Fibroblast of lung (primary cell): ENCODE data around the gene CCNE1. TPM values are rescaled to one million over a fixed set of nuclear protein-coding genes. Genes with fewer than 3 reads are reported as not detected.

Experiments used
- DNase-seq, 2 donors: peaks; one replicate each; pipeline versions ENCODE4 v3.0.0 to v3.0.0-alpha.2; 2010; ENCODE audit warnings: low read depth in 2 of 2
- H2AFZ ChIP-seq: 2 replicates; pipeline ENCODE4 v1.5.1; 2012; ENCODE audit warnings: low read length, control low read depth, inconsistent platforms
- H3K27ac ChIP-seq: 2 replicates; pipeline ENCODE4 v1.5.1; 2011; ENCODE audit warnings: low read length, control low read depth; ENCODE audit not compliant: insufficient read depth
- H3K27me3 ChIP-seq: 2 replicates; pipeline ENCODE4 v1.5.1; 2011; ENCODE audit warnings: mild to moderate bottlenecking, low read length; ENCODE audit not compliant: control insufficient read depth, insufficient read depth
- H3K36me3 ChIP-seq: 2 replicates; pipeline ENCODE4 v1.5.1; 2011; ENCODE audit warnings: low read length; ENCODE audit not compliant: control insufficient read depth, insufficient read depth
- H3K4me1 ChIP-seq: 2 replicates; pipeline ENCODE4 v1.5.1; 2011; ENCODE audit warnings: low read length; ENCODE audit not compliant: control insufficient read depth, insufficient read depth; ENCODE audit errors: extremely low read depth
- H3K4me2 ChIP-seq: 2 replicates; pipeline ENCODE4 v1.5.1; 2011; ENCODE audit warnings: low read length, control low read depth; ENCODE audit not compliant: insufficient read depth; ENCODE audit errors: extremely low read depth
- H3K4me3 ChIP-seq, 4 experiments: fragments of 200-600 bp in 1 of 4; sonication (generic) in 1 of 4; replicated peaks in 1 of 4; 2 replicates each; pipeline ENCODE4 v1.5.1; 2011 to 2016; ENCODE audit warnings: low read length in 4 of 4, low read depth in 3 of 4, mild to moderate bottlenecking in 3 of 4, control low read depth in 2 of 4, inconsistent platforms in 1 of 4, mixed read lengths in 1 of 4; ENCODE audit not compliant: insufficient read depth in 1 of 4; ENCODE audit errors: control extremely low read depth in 1 of 4
- H3K79me2 ChIP-seq: 2 replicates; pipeline ENCODE4 v1.5.1; 2012; ENCODE audit warnings: mild to moderate bottlenecking, low read length, inconsistent platforms; ENCODE audit not compliant: control insufficient read depth, insufficient read depth
- H3K9ac ChIP-seq: 2 replicates; pipeline ENCODE4 v1.5.1; 2011; ENCODE audit warnings: mild to moderate bottlenecking, low read length, control low read depth; ENCODE audit not compliant: insufficient read depth
- H3K9me3 ChIP-seq: 2 replicates; pipeline ENCODE4 v1.5.1; 2012; ENCODE audit warnings: low read depth, low read length; ENCODE audit not compliant: control insufficient read depth, insufficient read depth
- H4K20me1 ChIP-seq: 2 replicates; pipeline ENCODE4 v1.5.1; 2011; ENCODE audit warnings: low read length; ENCODE audit not compliant: control insufficient read depth, insufficient read depth; ENCODE audit errors: extremely low read depth
- EZH2 ChIP-seq: IDR thresholded peaks from 2 replicates; pipeline ENCODE4 v1.5.1; 2012; ENCODE audit warnings: low read length, control low read depth, mild to moderate bottlenecking; ENCODE audit errors: missing control alignments
- polyA plus RNA-seq, 2 donors: library from polyadenylated mRNA; depleted of rRNA in 1 of 2; stranded (reverse) in 1 of 2; unstranded in 1 of 2; fragments of >200 nt; gene quantifications; 2 replicates each; pipeline ENCODE4 v1.2.1, GENCODE V29; 2011 to 2012; ENCODE audit warnings: missing spikeins in 1 of 2
- total RNA-seq: library from RNA; depleted of rRNA; stranded (reverse); fragments of >200 nt; gene quantifications from 2 replicates; pipeline ENCODE4 v1.2.1, GENCODE V29; 2014
- TF ChIP-seq, protein P1 (sequence below), 2 donors: IDR thresholded peaks in 1 of 2; conservative IDR thresholded peaks in 1 of 2; 1 replicate in 1 of 2; 2 replicates in 1 of 2; pipeline ENCODE4 v1.5.1; 2011 to 2012; ENCODE audit warnings: low read length in 2 of 2, control low read depth in 1 of 2, inconsistent platforms in 1 of 2, low read depth in 1 of 2, mild to moderate bottlenecking in 1 of 2

Gene CCNE1
- total and polyA plus RNA-seq, 2 donors (not counting 1 experiment from before 2014, with no cell fraction given) = 4.8 to 5.3 TPM

DNA sequence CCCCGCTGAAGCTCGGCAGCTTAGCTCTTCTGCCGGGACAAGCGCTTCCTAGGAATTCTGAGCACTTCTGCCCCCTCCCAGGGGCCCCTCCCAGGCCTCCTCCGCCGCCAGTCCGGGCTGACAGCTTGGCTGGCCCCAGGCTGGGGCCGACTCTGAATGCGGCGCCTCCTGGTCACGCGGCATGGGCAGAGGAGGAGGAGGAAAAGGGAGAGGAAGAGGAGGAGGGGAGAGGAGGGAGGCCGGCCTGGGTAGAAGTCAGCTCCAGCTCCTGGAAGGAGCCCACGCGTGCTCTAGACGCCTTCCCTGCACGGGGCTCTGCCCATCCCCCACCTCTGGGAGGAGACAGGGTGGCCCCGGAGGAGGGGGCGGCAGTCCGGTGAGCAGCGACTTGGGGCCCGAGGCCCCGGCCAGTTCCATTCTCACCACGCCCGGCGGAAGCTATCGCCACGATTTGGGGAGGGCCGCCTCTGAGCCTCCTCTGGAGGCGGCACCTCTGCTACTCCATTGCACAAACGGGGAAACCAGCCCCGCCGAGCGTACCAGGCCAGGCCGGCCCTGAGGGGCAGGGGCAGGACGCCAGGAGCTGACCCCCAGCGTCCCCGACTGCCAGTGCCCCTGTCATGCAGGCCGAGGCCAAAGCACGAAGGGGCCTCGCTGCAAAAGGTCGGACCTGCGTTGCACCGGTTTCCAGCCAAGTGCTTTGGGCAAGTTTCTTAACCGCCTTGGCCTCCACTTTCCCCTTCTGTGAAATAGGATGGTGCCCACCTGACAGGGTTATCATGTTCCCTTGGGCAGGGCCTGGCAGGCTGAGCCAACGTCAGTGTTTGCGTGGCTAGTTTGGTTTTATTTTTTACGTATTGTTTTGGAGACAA, 31.6 kb downstream of the CCNE1 start:
- Histone ChIP-seq H3K4me1 (peaks cover 2% of the 10 kb centered on the region), H2AFZ (no peak overlapping the region), H3K27me3 (peaks cover 12% of the 10 kb centered on the region), H3K27ac (no peak overlapping the region), H3K36me3 (no peaks in the 10 kb centered on the region), H3K4me2 (peak overlapping the region; percentile 51), H3K4me3 (peak overlapping the region in 1 of 4 experiments; percentile 36), H3K9ac (no peak overlapping the region), H3K79me2 (no peaks in the 10 kb centered on the region), H3K9me3 (no peaks in the 10 kb centered on the region), H4K20me1 (no peaks in the 10 kb centered on the region)
- DNase-seq = peak in 1 of 2 donors; percentile 12
- TF ChIP-seq EZH2 = peak; percentile 52
- TF ChIP-seq, protein P1, sequence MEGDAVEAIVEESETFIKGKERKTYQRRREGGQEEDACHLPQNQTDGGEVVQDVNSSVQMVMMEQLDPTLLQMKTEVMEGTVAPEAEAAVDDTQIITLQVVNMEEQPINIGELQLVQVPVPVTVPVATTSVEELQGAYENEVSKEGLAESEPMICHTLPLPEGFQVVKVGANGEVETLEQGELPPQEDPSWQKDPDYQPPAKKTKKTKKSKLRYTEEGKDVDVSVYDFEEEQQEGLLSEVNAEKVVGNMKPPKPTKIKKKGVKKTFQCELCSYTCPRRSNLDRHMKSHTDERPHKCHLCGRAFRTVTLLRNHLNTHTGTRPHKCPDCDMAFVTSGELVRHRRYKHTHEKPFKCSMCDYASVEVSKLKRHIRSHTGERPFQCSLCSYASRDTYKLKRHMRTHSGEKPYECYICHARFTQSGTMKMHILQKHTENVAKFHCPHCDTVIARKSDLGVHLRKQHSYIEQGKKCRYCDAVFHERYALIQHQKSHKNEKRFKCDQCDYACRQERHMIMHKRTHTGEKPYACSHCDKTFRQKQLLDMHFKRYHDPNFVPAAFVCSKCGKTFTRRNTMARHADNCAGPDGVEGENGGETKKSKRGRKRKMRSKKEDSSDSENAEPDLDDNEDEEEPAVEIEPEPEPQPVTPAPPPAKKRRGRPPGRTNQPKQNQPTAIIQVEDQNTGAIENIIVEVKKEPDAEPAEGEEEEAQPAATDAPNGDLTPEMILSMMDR (conservative IDR thresholded peaks at IDR 0.05 in 1 of 2, IDR thresholded peaks at IDR 0.05 in 1 of 2; ENCODE audit: low read depth in 1 of 2, low read length in 2 of 2) = no peak

DNA sequence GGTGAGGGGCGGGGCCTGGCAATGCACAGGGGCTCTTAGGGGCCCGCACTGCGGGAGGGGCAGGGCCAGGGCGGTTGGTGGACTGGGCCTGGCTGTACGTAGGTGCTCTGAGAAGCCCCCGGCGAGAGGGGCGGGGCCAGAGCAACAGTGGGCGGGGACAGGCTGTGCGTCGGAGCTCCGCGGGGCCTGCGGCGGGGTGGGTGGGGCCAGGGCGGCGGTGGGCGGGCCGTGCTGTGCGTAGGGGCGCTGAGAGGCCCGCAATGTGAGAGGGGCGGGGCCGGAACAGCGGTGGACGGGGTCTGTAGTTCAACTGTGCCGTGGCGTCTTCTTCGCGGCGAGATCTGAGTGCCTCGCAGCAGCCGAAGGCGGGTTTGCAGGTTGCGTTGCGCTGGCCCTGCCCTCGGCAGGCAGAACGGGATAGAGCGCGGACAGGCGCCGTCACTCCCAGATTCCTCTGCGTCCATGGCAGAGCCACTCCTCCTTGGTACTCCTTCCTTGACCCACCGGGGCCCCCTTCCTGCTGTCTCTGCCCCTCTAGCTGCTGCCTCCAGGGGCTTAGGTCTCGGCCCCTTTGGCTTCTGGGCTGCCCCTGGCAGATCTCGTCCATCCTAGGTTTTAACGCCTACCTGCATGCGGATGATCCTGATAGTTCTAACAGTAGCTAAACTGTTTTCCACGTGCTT, 33.2 kb downstream of the CCNE1 start:
- Histone ChIP-seq H3K4me1 (peaks cover 2% of the 10 kb centered on the region), H3K79me2 (no peaks in the 10 kb centered on the region), H3K36me3 (no peaks in the 10 kb centered on the region), H3K27ac (peak overlapping the region; percentile 9), H2AFZ (peak overlapping the region; percentile 94), H3K9ac (peak overlapping the region; percentile 50), H3K4me3 (peak overlapping the region; percentile 46 to 73 (median 68)), H4K20me1 (no peaks in the 10 kb centered on the region), H3K27me3 (peaks cover 9% of the 10 kb centered on the region), H3K4me2 (peak overlapping the region; percentile 96), H3K9me3 (no peaks in the 10 kb centered on the region)
- TF ChIP-seq, protein P1 (conservative IDR thresholded peaks at IDR 0.05 in 1 of 2, IDR thresholded peaks at IDR 0.05 in 1 of 2; ENCODE audit: low read depth in 1 of 2, low read length in 2 of 2) = peak in 1 of 2 donors; percentile 3
- no peak for TF ChIP-seq EZH2
- DNase-seq = peak; percentile 88 to 91

DNA sequence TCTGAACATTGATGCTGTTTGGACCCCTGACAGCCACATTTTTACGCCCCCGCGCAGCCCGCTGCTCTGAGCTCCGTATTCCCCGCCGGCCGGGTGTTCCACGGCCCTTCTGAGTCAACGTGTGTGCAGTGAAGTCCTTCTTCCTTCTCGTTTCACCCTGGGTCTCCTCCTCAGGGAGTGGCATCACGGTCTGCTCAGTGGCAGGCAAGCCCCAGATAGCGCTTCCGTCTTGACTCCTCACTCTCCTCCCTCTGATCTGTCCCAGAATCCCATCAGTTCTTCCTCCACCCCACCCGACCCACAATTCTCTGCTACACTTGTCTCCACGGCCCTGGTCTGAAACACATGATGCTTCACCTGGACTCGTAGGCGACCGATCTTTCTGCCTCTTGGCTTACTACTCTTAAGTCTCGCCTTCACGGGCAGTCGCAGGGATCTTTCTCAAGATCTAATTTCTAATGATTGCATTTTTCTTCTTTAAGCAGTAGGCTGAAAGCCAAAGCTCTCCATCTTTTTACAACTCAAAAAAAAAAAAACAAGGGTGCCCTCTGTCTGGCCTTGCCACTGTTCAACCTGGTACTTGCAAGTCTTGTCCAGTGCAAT, 33.9 kb downstream of the CCNE1 start:
- Histone ChIP-seq H3K4me1 (peaks cover 2% of the 10 kb centered on the region), H3K79me2 (no peaks in the 10 kb centered on the region), H3K27me3 (peaks cover 9% of the 10 kb centered on the region), H3K36me3 (no peaks in the 10 kb centered on the region), H3K4me3 (peak overlapping the region; percentile 46 to 73 (median 68)), H3K4me2 (peak overlapping the region; percentile 96), H4K20me1 (no peaks in the 10 kb centered on the region), H3K9ac (no peak overlapping the region), H3K27ac (peak overlapping the region; percentile 9), H3K9me3 (no peaks in the 10 kb centered on the region), H2AFZ (peak overlapping the region; percentile 94)
- peak in 1 of 2 donors; percentile 39 for DNase-seq
- TF ChIP-seq, protein P1 (conservative IDR thresholded peaks at IDR 0.05 in 1 of 2, IDR thresholded peaks at IDR 0.05 in 1 of 2; ENCODE audit: low read depth in 1 of 2, low read length in 2 of 2) = no peak
- no peak for TF ChIP-seq EZH2
